T-helper 2 cell treated with Interferon-gamma antibody and Interleukin-4, amounts not matched to agents 100 ng/mL and 5 ng/mL, for 36 hours (primary cell): ENCODE results near the gene SAP30BP. TPM values are rescaled to one million over a fixed set of nuclear protein-coding genes. Genes with fewer than 3 reads are reported as not detected.

Experiments
- intact Hi-C: fragments of 100-400 bp; cut with micrococcal nuclease; formaldehyde crosslinking; loops from one replicate; pipeline ENCODE4 v1.15.1; 2023
- total RNA-seq: library from RNA; stranded (reverse); gene quantifications from 2 replicates; pipeline ENCODE4 v1.2.3, GENCODE V29; 2022

Gene SAP30BP
- total RNA-seq, 1 donor from 2014 or later = 93.6 TPM

DNA sequence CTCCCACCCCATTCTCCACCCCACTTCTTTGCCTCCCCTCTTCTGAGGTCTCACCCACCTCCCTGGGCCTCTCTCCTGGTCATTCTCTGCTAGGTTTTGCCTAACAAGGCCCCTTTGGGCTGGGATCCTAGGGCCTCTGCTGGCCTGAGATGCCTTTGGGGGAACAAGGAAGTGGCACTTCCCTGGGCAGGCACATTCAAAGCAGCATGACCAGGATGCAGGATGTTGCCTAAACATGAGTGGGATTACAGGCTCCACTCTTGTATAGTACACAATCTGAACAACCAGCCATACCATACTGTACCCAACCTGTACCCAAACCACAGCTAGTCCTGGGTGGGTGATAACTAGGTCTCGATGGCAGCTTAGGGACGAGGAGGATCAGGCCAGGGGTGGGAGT is 88.9 kb downstream of the SAP30BP start:
- intact Hi-C loops = no loop called here

GRCh38 chr17:75756451-75757085 is 89.4 kb downstream of the SAP30BP start:
- intact Hi-C loops = no loop called here

- intact Hi-C loops = no loop called here
Measured at GRCh38 chr17:75757086-75757681, 90.0 kb downstream of the SAP30BP start.

Other genes with a start within 250 kb of the SAP30BP start
- 72.9 and 73.3 TPM in 2 replicates for gene TMEM94, start 210.7 kb upstream of the SAP30BP start, total RNA-seq
- 0.77 and 1.1 TPM in 2 replicates for gene CASKIN2, start 151.8 kb upstream of the SAP30BP start, total RNA-seq
- gene TSEN54, start 150.8 kb upstream of the SAP30BP start, total RNA-seq = 69.4 and 70.0 TPM in 2 replicates
- gene LLGL2, start 141.6 kb upstream of the SAP30BP start, total RNA-seq = 19.1 and 20.5 TPM in 2 replicates
- 53.8 and 55.5 TPM in 2 replicates for gene MYO15B, start 79.5 kb upstream of the SAP30BP start, total RNA-seq
- 0.50 and 0.52 TPM in 2 replicates for gene SMIM5, start 33.9 kb upstream of the SAP30BP start, total RNA-seq
- 39.3 and 42.2 TPM in 2 replicates for gene RECQL5, start 184 bp upstream of the SAP30BP start, total RNA-seq
- 0.30 and 1.7 TPM in 2 replicates for gene ITGB4, start 54.1 kb downstream of the SAP30BP start, total RNA-seq
- 47.6 and 52.9 TPM in 2 replicates for gene GALK1, start 97.9 kb downstream of the SAP30BP start, total RNA-seq
- 29.0 and 29.3 TPM in 2 replicates for gene UNK, start 117.5 kb downstream of the SAP30BP start, total RNA-seq
- 206 and 210 TPM in 2 replicates for gene UNC13D, start 177.1 kb downstream of the SAP30BP start, total RNA-seq
- gene WBP2, start 188.0 kb downstream of the SAP30BP start, total RNA-seq = 61.9 and 66.3 TPM in 2 replicates
- 19.8 and 22.5 TPM in 2 replicates for gene TRIM47, start 211.2 kb downstream of the SAP30BP start, total RNA-seq
- 38.3 and 41.1 TPM in 2 replicates for gene TRIM65, start 229.6 kb downstream of the SAP30BP start, total RNA-seq
- 96.2 and 110 TPM in 2 replicates for gene MRPL38, start 237.5 kb downstream of the SAP30BP start, total RNA-seq